OCI-LY1 (cell line): ENCODE results near the gene VWCE.

Experiments used
- H2AFZ ChIP-seq: fragments of 200-600 bp; sonication (generic), shearing (Covaris generic); 2 replicates; pipeline ENCODE4 v1.6.0; 2014; ENCODE audit warnings: antibody characterized with exemption, mild to moderate bottlenecking, low read length
- H3F3A ChIP-seq: fragments of 200-600 bp; sonication (generic), shearing (Covaris generic); 2 replicates; pipeline ENCODE4 v1.6.0; 2014; ENCODE audit warnings: mild to moderate bottlenecking, antibody characterized with exemption, low read length, moderate library complexity; ENCODE audit not compliant: insufficient read depth
- H3K27ac ChIP-seq: fragments of 200-600 bp; sonication (generic); 2 replicates; pipeline ENCODE4 v1.5.1; 2014; ENCODE audit warnings: low read length, mixed run types, mild to moderate bottlenecking, low read depth; ENCODE audit not compliant: poor library complexity, severe bottlenecking
- H3K27me3 ChIP-seq: fragments of 200-600 bp; sonication (generic); 2 replicates; pipeline ENCODE4 v1.6.0; 2014; ENCODE audit warnings: antibody characterized with exemption, mild to moderate bottlenecking, low read length, moderate library complexity; ENCODE audit not compliant: insufficient read depth
- H3K36me3 ChIP-seq: fragments of 200-600 bp; sonication (generic); 2 replicates; pipeline ENCODE4 v1.6.1; 2014; ENCODE audit warnings: mild to moderate bottlenecking, antibody characterized with exemption, low read length, moderate library complexity, mixed read lengths; ENCODE audit not compliant: insufficient read depth
- H3K4me1 ChIP-seq: fragments of 200-600 bp; sonication (generic); 2 replicates; pipeline ENCODE4 v1.5.1; 2014; ENCODE audit warnings: mild to moderate bottlenecking, low read length, moderate library complexity; ENCODE audit not compliant: insufficient read depth, severe bottlenecking
- H3K4me2 ChIP-seq: fragments of 200-600 bp; sonication (generic), shearing (Covaris generic); 2 replicates; pipeline ENCODE4 v1.6.1; 2014; ENCODE audit warnings: low read length
- H3K4me3 ChIP-seq: fragments of 200-600 bp; sonication (generic); 2 replicates; pipeline ENCODE4 v1.5.1; 2014; ENCODE audit warnings: low read length, low read depth, mild to moderate bottlenecking, mixed read lengths; ENCODE audit not compliant: poor library complexity, severe bottlenecking
- H3K79me2 ChIP-seq: fragments of 200-600 bp; shearing (Covaris generic); 2 replicates; pipeline ENCODE4 v1.6.1; 2016; ENCODE audit warnings: mixed run types, low read length, mixed read lengths; ENCODE audit not compliant: insufficient read depth
- H3K9ac ChIP-seq: fragments of 200-600 bp; sonication (generic), shearing (Covaris generic); 2 replicates; pipeline ENCODE4 v1.6.1; 2014; ENCODE audit warnings: mild to moderate bottlenecking, low read length, mixed read lengths
- H3K9me2 ChIP-seq: fragments of 200-600 bp; sonication (generic), shearing (Covaris generic); 2 replicates; pipeline ENCODE4 v1.6.1; 2014; ENCODE audit warnings: low read depth, mild to moderate bottlenecking, low read length, mixed read lengths
- H3K9me3 ChIP-seq: fragments of 200-600 bp; shearing (Covaris generic); 2 replicates; pipeline ENCODE4 v1.6.1; 2014; ENCODE audit warnings: low read length, mixed read lengths
- H4K20me1 ChIP-seq: fragments of 200-600 bp; sonication (generic), shearing (Covaris generic); 2 replicates; pipeline ENCODE4 v1.6.0; 2016; ENCODE audit warnings: mild to moderate bottlenecking, low read length; ENCODE audit not compliant: insufficient read depth
- EZH2 ChIP-seq: fragments of 200-600 bp; sonication (generic), shearing (Covaris generic); IDR thresholded peaks from 2 replicates; pipeline ENCODE4 v1.8.0; 2017; ENCODE audit warnings: borderline replicate concordance, mixed run types, mild to moderate bottlenecking, antibody characterized with exemption, low read length, moderate library complexity, mixed read lengths
- TF ChIP-seq, protein P1 (sequence below): fragments of 200-600 bp; sonication (generic), shearing (Covaris generic); IDR thresholded peaks from 2 replicates; pipeline ENCODE4 v1.5.1; 2017; ENCODE audit warnings: mild to moderate bottlenecking, antibody characterized with exemption, low read length, moderate library complexity, mixed read lengths

The VWCE gene

DNA sequence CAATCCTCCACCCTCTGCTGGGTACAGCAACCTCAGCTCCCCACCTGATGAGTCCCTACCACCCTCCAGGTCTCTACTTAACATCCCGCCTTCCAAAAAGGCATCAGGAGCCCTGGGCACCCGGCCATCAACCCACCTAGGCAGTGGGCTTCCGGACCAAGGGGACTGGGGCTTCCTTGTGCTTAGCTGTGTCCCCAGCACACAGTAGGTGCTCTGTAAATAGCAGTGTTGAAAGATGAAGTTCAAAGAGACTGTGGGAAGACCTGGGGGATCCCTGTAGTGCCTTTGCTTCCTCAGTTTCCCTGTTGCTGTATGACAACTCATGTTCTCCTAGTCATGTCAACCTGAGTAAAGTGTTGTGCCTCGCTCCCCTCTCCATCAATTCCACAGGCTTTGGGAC lies 21.0 kb downstream of the VWCE start:
- no peak overlapping the region for H3K9ac ChIP-seq
- H3F3A ChIP-seq, result no peaks in the 10 kb centered on the region
- H3K9me2 ChIP-seq, result no peaks in the 10 kb centered on the region
- no peak overlapping the region for H3K27ac ChIP-seq
- no peaks in the 10 kb centered on the region for H4K20me1 ChIP-seq
- no peaks in the 10 kb centered on the region for H3K9me3 ChIP-seq
- no peaks in the 10 kb centered on the region; the same call in 1 of the 2 replicates for H3K36me3 ChIP-seq
- TF ChIP-seq, protein P1, sequence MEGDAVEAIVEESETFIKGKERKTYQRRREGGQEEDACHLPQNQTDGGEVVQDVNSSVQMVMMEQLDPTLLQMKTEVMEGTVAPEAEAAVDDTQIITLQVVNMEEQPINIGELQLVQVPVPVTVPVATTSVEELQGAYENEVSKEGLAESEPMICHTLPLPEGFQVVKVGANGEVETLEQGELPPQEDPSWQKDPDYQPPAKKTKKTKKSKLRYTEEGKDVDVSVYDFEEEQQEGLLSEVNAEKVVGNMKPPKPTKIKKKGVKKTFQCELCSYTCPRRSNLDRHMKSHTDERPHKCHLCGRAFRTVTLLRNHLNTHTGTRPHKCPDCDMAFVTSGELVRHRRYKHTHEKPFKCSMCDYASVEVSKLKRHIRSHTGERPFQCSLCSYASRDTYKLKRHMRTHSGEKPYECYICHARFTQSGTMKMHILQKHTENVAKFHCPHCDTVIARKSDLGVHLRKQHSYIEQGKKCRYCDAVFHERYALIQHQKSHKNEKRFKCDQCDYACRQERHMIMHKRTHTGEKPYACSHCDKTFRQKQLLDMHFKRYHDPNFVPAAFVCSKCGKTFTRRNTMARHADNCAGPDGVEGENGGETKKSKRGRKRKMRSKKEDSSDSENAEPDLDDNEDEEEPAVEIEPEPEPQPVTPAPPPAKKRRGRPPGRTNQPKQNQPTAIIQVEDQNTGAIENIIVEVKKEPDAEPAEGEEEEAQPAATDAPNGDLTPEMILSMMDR, result no peak
- TF ChIP-seq EZH2, result no peak
- no peaks in the 10 kb centered on the region for H3K4me1 ChIP-seq
- H3K27me3 ChIP-seq, result no peaks in the 10 kb centered on the region
- H2AFZ ChIP-seq, result no peak overlapping the region
- no peak overlapping the region for H3K4me3 ChIP-seq
- H3K79me2 ChIP-seq, result no peaks in the 10 kb centered on the region
- H3K4me2 ChIP-seq, result no peak overlapping the region

DNA sequence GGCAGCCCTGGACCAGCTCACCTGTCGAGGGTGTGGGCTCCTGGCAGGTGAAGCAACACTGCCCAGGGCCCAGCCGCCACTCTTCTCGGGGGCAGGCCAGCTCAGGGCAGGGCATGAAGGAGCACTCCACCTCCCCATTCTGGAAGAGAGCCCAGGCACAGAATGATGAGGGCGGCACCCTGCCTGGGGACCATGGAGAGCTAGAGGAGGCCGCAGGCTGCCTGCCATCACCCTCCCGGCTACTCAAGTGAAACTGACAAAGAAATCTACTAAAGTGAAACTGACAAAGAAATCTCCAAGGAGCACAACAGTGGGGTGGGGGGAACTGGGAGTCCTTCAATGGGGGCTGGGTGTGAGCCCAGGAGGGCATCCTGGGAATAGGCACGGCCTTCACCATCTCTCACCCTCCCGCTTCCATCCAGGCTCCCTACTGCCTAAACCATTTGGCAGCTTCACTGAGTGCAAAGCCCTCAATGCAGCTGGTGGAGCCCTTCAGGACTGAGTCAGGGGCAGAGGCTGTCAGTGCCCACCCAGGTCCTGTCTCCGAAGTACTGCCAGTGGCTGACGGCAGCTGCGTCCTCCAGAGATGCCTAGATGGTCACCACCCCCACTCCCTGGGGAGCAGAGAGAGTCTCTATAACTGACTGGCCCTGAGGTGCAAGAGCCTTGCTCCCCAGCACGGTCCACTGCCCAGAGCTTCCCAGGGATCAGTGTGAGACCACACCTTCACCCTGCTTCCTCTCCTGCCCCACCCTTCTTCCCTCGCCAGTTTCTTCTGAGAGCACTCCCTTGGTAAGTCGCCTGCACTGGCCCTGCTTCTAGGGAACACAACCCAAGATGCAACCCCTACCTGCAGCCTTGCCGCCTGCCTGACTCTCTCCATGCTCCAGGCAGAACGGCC lies 21.7 kb downstream of the VWCE start:
- no peak overlapping the region for H3K27ac ChIP-seq
- no peaks in the 10 kb centered on the region for H3K9me3 ChIP-seq
- H3K27me3 ChIP-seq, result no peaks in the 10 kb centered on the region
- H3K9ac ChIP-seq, result no peak overlapping the region
- H3K4me1 ChIP-seq, result no peaks in the 10 kb centered on the region
- H4K20me1 ChIP-seq, result no peaks in the 10 kb centered on the region
- no peak overlapping the region for H3K4me2 ChIP-seq
- no peak overlapping the region for H3K4me3 ChIP-seq
- no peak overlapping the region for H2AFZ ChIP-seq
- no peaks in the 10 kb centered on the region; the same call in 1 of the 2 replicates for H3K36me3 ChIP-seq
- no peaks in the 10 kb centered on the region for H3K79me2 ChIP-seq
- H3K9me2 ChIP-seq, result no peaks in the 10 kb centered on the region
- TF ChIP-seq EZH2, result no peak
- TF ChIP-seq, protein P1, result no peak
- H3F3A ChIP-seq, result no peaks in the 10 kb centered on the region

DNA sequence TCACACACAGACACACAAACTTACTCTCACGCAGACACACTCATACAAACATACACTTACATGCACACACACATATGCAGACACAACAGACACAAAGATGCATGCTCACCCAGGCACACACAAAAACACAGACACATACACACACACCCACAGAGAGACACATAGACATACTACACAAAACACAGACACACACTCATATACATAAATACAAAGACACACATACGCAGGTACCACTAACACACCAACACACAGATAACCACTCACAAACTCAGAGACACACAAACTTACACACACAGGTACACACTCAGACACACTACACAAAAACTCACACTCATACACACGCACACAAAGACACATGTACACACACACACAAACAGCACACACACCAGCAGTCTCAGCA lies 22.4 kb downstream of the VWCE start:
- H3F3A ChIP-seq, result no peaks in the 10 kb centered on the region
- no peak overlapping the region for H2AFZ ChIP-seq
- no peaks in the 10 kb centered on the region; the same call in 1 of the 2 replicates for H3K36me3 ChIP-seq
- no peaks in the 10 kb centered on the region for H3K27me3 ChIP-seq
- no peaks in the 10 kb centered on the region for H3K9me3 ChIP-seq
- TF ChIP-seq EZH2, result no peak
- TF ChIP-seq, protein P1, result no peak
- no peak overlapping the region for H3K4me3 ChIP-seq
- H4K20me1 ChIP-seq, result no peaks in the 10 kb centered on the region
- H3K9me2 ChIP-seq, result no peaks in the 10 kb centered on the region
- H3K79me2 ChIP-seq, result no peaks in the 10 kb centered on the region
- H3K4me1 ChIP-seq, result no peaks in the 10 kb centered on the region
- H3K27ac ChIP-seq, result no peak overlapping the region
- no peak overlapping the region for H3K9ac ChIP-seq
- no peak overlapping the region for H3K4me2 ChIP-seq
